Rectal smooth muscle tissue (tissue), 1 donor: ENCODE data around the gene ALPK1.

Experiments
- H3K27ac ChIP-seq: one replicate; pipeline ENCODE4 v1.7.0; 2013; ENCODE audit warnings: low read depth, low read length, inconsistent platforms
- H3K27me3 ChIP-seq: one replicate; pipeline ENCODE4 v1.7.0; 2013; ENCODE audit warnings: low read length; ENCODE audit not compliant: control insufficient read depth, insufficient read depth
- H3K36me3 ChIP-seq: one replicate; pipeline ENCODE4 v1.7.0; 2013; ENCODE audit warnings: low read length; ENCODE audit not compliant: control insufficient read depth, insufficient read depth
- H3K4me1 ChIP-seq: one replicate; pipeline ENCODE4 v1.7.0; 2013; ENCODE audit warnings: low read length; ENCODE audit not compliant: control insufficient read depth, insufficient read depth
- H3K4me3 ChIP-seq: one replicate; pipeline ENCODE4 v1.7.0; 2013; ENCODE audit warnings: low read length
- H3K9ac ChIP-seq: one replicate; pipeline ENCODE4 v1.7.0; 2013; ENCODE audit warnings: low read length

ALPK1 gene

GRCh38 chr4:112348488-112349158, 51.5 kb downstream of the ALPK1 start:
- H3K27me3 ChIP-seq = no peaks in the 10 kb centered on the region
- H3K36me3 ChIP-seq = no peaks in the 10 kb centered on the region
- H3K4me3 ChIP-seq = no peak overlapping the region
- H3K27ac ChIP-seq = no peak overlapping the region
- no peaks in the 10 kb centered on the region for H3K4me1 ChIP-seq
- no peak overlapping the region for H3K9ac ChIP-seq

GRCh38 chr4:112352736-112353135, 55.6 kb downstream of the ALPK1 start:
- H3K27me3 ChIP-seq = no peaks in the 10 kb centered on the region
- H3K9ac ChIP-seq = no peak overlapping the region
- H3K27ac ChIP-seq = no peak overlapping the region
- H3K36me3 ChIP-seq = peaks cover 3% of the 10 kb centered on the region
- H3K4me3 ChIP-seq = no peak overlapping the region
- H3K4me1 ChIP-seq = no peaks in the 10 kb centered on the region

DNA sequence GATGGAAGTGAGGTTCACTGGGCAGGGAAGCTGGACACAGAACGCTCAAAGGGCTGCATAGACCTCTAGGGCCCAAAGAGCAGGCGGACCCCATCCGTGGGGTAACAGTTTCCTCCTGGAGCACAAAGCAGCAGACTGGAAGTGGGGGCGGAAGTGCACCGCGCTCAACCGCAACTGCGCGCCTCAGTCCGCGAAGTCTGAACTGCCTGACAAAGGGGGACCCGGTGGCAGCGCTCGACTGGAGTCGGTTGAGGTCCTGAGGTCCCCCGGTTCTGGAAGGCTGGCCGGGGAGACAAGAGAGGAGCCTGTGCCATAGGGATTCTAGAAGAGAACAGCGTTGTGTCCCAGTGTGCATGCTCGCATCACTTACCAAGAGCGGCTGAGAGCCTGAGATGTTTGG, 58.5 kb downstream of the ALPK1 start:
- Histone ChIP-seq H3K9ac (no peak overlapping the region), H3K4me1 (no peaks in the 10 kb centered on the region), H3K27ac (no peak overlapping the region), H3K27me3 (no peaks in the 10 kb centered on the region), H3K4me3 (no peak overlapping the region), H3K36me3 (peaks cover 3% of the 10 kb centered on the region)

GRCh38 chr4:112357453-112357852, 60.3 kb downstream of the ALPK1 start:
- Histone ChIP-seq H3K36me3 (peaks cover 3% of the 10 kb centered on the region), H3K4me3 (no peak overlapping the region), H3K4me1 (no peaks in the 10 kb centered on the region), H3K27ac (no peak overlapping the region), H3K9ac (no peak overlapping the region), H3K27me3 (no peaks in the 10 kb centered on the region)

DNA sequence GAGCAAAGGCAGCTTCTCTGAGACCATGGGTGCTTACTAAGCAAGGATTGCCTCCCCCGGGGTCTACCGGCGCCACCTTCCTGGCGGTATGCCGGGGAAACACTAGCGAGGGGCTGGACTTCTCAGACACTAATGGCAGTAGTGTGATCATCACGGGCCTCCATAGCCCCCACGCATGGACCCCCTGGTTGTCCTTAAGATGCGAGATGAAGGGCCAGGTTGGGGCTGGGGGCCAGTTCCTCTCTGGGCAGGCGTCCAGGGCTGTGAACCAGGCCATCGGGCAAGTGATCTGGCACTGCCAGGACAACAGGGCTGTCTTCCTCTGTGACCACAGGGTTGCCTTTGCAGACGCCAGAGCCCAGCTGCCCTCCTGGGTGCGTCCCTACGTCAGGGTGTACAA, 60.7 kb downstream of the ALPK1 start:
- H3K27me3 ChIP-seq = no peaks in the 10 kb centered on the region
- H3K4me3 ChIP-seq = no peak overlapping the region
- H3K27ac ChIP-seq = no peak overlapping the region
- no peaks in the 10 kb centered on the region for H3K4me1 ChIP-seq
- H3K9ac ChIP-seq = no peak overlapping the region
- peaks cover 3% of the 10 kb centered on the region for H3K36me3 ChIP-seq

DNA sequence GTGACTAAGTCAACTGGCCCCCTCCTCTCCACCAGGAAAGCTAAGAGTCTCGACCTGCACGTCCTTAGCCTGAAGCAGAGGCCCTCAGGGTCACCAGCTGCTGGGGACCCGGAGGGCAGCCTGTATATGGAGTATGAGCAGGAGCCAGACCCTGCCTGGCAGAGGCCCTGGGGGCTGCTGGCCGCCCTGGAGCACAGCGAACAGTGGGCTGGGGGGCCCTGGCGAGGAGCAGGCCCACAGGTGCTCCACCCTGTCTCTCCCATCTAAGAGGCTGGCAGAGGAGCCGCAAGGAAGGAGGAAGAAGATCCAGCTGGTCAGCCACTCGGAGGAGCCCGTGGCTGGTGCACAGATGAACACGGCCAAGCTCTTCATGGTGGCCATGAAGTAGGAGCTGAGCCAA, 61.2 kb downstream of the ALPK1 start:
- Histone ChIP-seq H3K9ac (no peak overlapping the region), H3K27me3 (no peaks in the 10 kb centered on the region), H3K4me3 (no peak overlapping the region), H3K36me3 (peaks cover 3% of the 10 kb centered on the region), H3K4me1 (no peaks in the 10 kb centered on the region), H3K27ac (no peak overlapping the region)

- Histone ChIP-seq H3K9ac (no peak overlapping the region), H3K27ac (no peak overlapping the region), H3K4me1 (no peaks in the 10 kb centered on the region), H3K36me3 (peaks cover 3% of the 10 kb centered on the region), H3K4me3 (no peak overlapping the region), H3K27me3 (no peaks in the 10 kb centered on the region)
Observed at GRCh38 chr4:112358952-112359749, 62.0 kb downstream of the ALPK1 start.

DNA sequence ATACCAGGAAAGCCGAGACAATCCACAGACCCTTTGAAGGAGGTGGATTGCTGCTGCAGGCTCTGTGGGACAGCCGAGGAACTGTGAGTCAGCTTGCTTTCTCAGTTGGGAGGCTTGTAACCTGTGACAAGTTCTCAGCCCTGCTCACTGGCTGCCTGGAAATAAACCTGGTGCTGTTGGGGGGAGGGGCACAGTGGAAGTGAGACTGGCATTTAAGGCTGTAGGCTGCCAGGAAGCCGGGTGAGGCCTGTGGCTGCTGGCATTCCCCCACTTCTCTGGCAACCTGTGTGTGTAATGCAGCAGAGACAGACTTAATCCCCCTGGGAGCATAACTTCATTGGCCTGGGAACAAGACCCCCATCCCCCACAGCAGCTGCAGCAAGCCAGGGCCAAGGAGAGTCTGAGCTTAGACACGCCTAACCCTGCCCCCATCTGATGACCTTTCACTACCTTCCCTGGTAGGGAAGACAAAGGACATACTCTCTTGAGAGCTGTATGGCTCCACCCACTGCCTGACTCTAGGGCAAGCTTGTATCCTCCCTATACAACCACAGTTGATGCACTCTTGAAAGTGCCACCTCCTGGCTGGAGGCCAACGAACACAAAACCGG, 64.1 kb downstream of the ALPK1 start:
- H3K27ac ChIP-seq = no peak overlapping the region
- no peak overlapping the region for H3K4me3 ChIP-seq
- no peaks in the 10 kb centered on the region for H3K27me3 ChIP-seq
- H3K36me3 ChIP-seq = peaks cover under 1% of the 10 kb centered on the region
- H3K4me1 ChIP-seq = no peaks in the 10 kb centered on the region
- no peak overlapping the region for H3K9ac ChIP-seq

DNA sequence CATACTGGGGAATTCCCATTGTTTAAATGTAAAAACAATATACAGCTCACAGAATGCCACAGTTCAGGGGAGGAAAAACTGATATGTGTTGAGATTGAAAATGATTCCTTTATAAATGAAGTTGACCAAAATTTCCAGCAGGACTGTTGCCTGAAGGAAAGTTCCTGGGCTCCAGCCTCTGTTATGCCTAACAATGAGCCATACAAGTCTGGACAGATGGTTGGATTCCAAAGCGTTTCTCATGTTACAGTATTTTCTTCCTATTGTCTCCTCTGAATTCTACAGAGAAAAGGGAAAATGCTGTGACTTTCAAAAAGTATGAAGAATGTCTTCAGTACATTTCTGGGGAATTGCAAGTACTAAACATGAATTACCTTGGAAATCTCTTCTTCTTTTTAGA, 73.3 kb downstream of the ALPK1 start:
- Histone ChIP-seq H3K4me3 (no peak overlapping the region), H3K27ac (no peak overlapping the region), H3K36me3 (no peaks in the 10 kb centered on the region), H3K9ac (no peak overlapping the region), H3K4me1 (no peaks in the 10 kb centered on the region), H3K27me3 (no peaks in the 10 kb centered on the region)

DNA sequence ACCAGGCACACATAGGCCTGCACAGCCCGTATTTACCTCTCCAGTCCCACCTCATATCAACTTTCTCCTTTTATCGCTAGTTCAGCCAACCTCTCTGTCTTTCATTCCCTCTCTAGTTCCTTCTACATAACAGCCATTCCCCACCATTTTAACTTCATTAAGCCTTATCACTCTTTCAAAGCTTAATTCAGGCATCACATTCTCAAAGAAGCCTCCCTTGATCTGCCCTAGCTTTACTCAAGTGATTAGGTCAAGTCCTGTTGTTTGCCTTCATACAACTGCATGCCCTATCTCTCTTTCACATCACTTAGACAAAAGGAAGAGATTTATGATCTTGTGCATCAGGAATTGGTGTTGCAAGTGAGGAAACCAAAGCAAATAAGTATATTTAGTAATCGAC, 74.2 kb downstream of the ALPK1 start:
- Histone ChIP-seq H3K9ac (no peak overlapping the region), H3K4me1 (no peaks in the 10 kb centered on the region), H3K36me3 (no peaks in the 10 kb centered on the region), H3K27ac (no peak overlapping the region), H3K4me3 (no peak overlapping the region), H3K27me3 (no peaks in the 10 kb centered on the region)

GRCh38 chr4:112374850-112375249, 77.7 kb downstream of the ALPK1 start:
- no peaks in the 10 kb centered on the region for H3K4me1 ChIP-seq
- no peaks in the 10 kb centered on the region for H3K27me3 ChIP-seq
- H3K27ac ChIP-seq = no peak overlapping the region
- H3K9ac ChIP-seq = no peak overlapping the region
- no peaks in the 10 kb centered on the region for H3K36me3 ChIP-seq
- no peak overlapping the region for H3K4me3 ChIP-seq

DNA sequence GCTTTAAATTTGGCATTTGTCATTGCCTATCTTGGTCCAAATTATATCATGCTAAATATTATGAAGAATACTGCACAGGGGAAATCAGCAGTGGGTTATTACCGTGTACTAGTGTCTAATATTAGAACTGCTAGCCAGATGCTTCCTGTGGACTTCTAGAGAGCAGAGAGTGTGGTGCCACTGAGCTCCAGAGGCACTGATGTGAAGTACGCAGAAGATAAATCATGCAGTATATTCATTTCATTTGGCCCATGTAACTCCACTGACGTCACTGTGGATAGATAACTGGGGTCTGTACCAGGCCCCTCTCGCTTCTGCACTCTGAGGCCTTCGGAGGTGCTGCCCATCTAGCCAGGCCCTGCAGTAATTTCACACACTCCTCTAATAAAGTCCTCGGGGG, 80.0 kb downstream of the ALPK1 start:
- H3K4me1 ChIP-seq = no peaks in the 10 kb centered on the region
- H3K27me3 ChIP-seq = no peaks in the 10 kb centered on the region
- H3K27ac ChIP-seq = no peak overlapping the region
- no peak overlapping the region for H3K9ac ChIP-seq
- H3K36me3 ChIP-seq = no peaks in the 10 kb centered on the region
- H3K4me3 ChIP-seq = no peak overlapping the region
